ENCODE measurements around the gene STRADB.
"Not testable (repeated sequence)": the region's sequence is repeated elsewhere in the genome, so short reads cannot be mapped to it uniquely, and the experiment has no call there.

The STRADB gene

GRCh38 chr2:201429835-201430234 lies 21.7 kb upstream of the STRADB start:
- not testable (repeated sequence) for DNase-seq (ENCODE audit: low read depth in 1 of 2, low spot score in 1 of 2)

GRCh38 chr2:201430322-201430721 lies 21.2 kb upstream of the STRADB start:
- not testable (repeated sequence) for DNase-seq (ENCODE audit: low read depth in 1 of 2, low spot score in 1 of 2)

GRCh38 chr2:201430839-201431238 lies 20.7 kb upstream of the STRADB start:
- no peak for DNase-seq (ENCODE audit: low read depth in 1 of 2, low spot score in 1 of 2)

DNA sequence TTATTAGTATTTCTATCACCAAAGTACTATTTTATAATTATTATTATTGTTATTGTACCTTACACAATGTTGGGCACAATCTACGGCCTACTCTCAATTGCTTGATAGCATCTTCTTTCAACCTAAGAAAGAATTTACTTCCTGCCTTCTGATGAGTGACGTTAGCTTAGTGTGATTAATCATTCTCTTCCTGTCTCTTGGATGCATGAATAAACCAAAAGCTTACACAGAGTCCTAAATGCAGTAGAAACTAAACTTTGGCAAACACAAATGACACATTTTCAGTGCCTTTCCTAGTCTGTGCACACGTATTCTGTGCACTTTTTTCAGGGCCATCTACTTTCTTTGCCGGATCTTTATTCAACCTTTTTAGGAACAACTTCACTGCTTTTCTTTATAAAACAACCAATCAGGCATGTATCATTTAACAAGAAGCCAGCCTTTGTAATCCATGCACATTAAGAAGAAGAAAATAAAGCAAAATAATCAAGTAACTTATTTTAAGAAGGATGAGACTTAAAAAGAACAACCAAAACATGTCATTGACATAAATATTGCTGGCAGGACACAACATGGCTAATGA lies 19.4 kb upstream of the STRADB start:
- no peak for DNase-seq (ENCODE audit: low read depth in 1 of 2, low spot score in 1 of 2)

- no peak for DNase-seq (ENCODE audit: low read depth in 1 of 2, low spot score in 1 of 2)
These were observed 18.7 kb upstream of the STRADB start for GRCh38 chr2:201432621-201433393.

DNA sequence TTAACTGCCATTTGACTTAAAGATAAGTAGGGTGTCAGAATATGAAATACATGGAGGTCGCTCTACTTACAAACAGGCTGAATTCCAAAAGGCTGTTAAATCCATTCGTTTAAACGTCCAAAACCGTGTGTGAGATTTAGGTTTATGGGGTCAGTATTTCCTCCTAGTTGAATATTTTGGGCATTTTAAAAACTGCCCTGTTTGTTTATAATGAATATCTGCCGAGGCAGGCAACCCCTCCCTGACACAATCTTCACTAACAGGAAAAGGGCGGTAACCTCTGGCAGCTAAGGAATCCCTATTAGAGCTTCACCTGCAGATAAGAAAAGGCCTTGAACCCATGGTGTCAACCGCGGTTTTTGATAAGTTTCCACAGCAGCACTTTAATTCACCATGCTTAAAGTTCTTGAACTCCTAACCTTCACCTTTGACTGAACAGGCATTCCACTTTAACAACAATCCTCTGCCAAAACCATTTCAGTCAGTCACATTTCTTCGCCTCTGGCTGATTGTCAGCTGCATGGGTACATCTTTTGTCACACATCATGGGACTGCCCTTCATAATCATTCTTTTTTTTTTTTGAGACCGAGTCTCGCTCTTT lies 18.0 kb upstream of the STRADB start:
- DNase-seq (ENCODE audit: low read depth in 1 of 2, low spot score in 1 of 2), result no peak

- no peak for DNase-seq (ENCODE audit: low read depth in 1 of 2, low spot score in 1 of 2)
These were observed 15.4 kb upstream of the STRADB start for GRCh38 chr2:201436141-201436540.

GRCh38 chr2:201439336-201439922 lies 12.1 kb upstream of the STRADB start:
- DNase-seq (ENCODE audit: low read depth in 1 of 2, low spot score in 1 of 2), result not testable (repeated sequence)

- DNase-seq (ENCODE audit: low read depth in 1 of 2, low spot score in 1 of 2), result no peak
These were observed 11.4 kb upstream of the STRADB start for GRCh38 chr2:201440182-201440581.

- DNase-seq (ENCODE audit: low read depth in 1 of 2, low spot score in 1 of 2), result no peak
These were observed 10.1 kb upstream of the STRADB start for GRCh38 chr2:201441409-201441808.

DNA sequence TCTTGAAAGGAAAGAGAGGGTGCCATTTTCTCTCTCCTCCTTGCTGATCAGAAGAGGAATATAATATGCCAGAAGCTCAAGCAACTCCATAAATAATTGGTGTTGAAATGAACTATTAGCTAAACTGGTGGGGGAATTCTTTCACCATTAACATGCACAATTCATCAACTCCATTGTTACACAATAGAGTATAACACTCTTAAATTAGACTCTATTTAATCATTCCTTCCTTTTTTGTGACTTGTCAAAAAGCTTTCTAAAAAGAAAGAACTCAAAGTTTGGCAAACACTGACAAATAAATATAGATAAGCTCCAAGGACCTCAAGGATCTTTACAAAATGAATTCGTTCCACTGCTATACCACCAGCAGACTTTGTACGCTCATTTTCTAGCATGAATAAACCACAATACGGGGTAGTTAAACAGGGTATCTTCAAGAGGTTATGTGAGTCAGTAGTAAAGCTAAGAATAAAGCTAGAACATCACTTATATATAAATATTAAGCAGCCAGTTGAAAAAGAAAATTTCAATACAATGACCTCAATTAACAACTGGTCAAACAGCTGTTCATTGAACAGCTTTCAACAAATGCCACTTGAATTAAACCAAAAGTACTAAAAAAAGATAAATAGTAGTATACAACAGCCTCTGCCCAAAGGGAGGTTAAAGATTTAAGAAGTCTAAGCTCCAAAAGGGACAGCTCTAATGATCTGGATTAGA lies 6.6 kb upstream of the STRADB start:
- no peak for DNase-seq (ENCODE audit: low read depth in 1 of 2, low spot score in 1 of 2)

DNA sequence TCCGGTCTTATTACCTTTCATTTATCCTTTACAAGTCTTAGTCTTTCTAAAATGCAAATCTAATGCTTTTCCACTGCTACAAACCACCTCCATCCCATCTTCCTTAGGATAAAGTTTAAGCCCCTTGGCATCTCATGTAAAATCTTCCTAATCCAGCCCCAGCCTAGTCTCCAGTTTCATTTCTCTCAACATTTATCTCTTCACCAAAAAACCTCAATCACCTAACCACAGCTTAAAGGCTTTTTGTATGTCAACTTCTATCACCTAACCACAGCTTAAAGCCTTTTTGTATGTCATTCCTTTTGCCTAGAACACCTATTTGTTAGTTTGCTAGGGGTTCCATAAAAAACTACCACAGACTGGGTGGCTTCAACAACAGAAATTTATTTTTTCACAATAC lies 4.5 kb upstream of the STRADB start:
- DNase-seq (ENCODE audit: low read depth in 1 of 2, low spot score in 1 of 2), result no peak

DNA sequence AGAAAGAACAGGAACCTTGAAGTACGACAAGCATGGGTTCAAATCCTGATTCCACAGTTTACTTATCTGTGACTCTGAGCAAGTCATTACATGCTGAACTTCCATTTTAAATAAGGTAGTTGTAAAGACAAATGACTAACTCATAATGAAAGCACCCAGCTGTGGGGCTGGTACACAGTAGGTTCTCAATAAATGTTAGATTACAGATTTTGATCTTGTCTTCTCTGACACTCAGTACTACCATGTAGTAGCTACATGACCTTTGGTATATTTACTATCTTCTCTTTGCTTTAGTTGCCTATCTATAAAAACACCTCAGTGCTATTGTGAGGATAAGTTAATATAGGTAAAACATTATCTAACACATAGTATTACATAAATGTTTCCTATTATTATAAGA lies 3.5 kb upstream of the STRADB start:
- DNase-seq (ENCODE audit: low read depth in 1 of 2, low spot score in 1 of 2), result no peak

DNA sequence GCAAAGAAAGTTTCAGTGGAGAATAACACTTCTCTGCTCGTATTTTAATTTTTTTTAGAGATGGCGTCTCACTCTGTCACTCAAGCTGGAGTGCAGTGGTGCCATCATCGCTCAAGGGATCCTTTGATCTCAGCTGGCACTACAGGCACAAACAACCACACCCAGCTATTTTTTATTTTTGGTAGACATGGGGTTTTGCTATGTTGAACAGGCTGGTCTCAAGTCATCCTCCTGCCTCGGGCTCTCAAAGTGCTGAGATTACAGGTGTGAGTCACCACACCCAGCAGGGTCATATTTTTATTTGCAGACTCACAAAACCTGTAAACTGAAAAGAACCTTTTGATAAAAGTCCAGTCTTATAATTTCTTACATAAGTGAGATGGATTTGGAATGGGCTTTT lies 2.8 kb upstream of the STRADB start:
- DNase-seq (ENCODE audit: low read depth in 1 of 2, low spot score in 1 of 2), result no peak

DNA sequence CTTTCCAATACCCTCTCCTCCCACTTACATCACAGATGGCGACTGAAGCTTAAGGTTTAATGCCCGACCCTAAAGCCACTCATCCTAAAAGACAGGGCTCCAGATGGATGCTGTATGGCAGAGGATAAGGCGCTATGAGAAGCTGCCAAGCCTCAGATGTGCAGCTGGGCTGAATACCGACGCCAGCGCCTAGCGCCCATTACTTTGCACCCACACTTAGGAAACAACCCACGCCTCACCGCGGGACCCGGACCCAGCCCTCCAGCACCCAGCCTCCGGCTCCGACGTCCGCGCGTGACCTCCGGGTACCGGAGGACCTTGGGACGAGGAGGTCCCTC lies 617 bp upstream of the STRADB start:
- DNase-seq (ENCODE audit: low read depth in 1 of 2, low spot score in 1 of 2), result no peak

- no peak for DNase-seq (ENCODE audit: low read depth in 1 of 2, low spot score in 1 of 2)
These were observed 750 bp downstream of the STRADB start for GRCh38 chr2:201452058-201452921.

- no peak for DNase-seq (ENCODE audit: low read depth in 1 of 2, low spot score in 1 of 2)
These were observed 1.5 kb downstream of the STRADB start for GRCh38 chr2:201452922-201453643.

- DNase-seq (ENCODE audit: low read depth in 1 of 2, low spot score in 1 of 2), result no peak
These were observed 6.8 kb downstream of the STRADB start for GRCh38 chr2:201458381-201458780.

- no peak for DNase-seq (ENCODE audit: low read depth in 1 of 2, low spot score in 1 of 2)
These were observed 9.0 kb downstream of the STRADB start for GRCh38 chr2:201460532-201460931.

DNA sequence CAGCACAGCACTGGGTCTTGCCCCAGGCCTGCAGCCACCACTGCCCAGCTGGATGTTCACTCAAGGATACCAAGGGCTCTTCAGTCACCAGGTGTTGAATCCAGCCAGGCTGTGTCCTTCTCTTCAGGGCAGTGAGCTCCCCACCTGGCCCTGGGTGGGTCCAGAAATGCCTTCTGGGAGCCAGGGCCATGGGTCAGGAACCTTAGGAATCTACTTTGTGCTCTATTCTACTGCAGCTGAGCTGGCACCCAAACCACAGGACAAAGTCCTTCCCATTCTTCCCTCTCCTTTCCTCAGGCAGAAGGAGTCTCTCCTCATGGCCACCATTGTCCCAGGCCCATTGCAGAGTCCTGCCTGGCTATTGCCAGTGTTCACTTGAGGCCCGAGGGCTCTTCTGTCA lies 13.0 kb downstream of the STRADB start:
- DNase-seq (ENCODE audit: low read depth in 1 of 2, low spot score in 1 of 2), result no peak
